ENCODE measurements around the gene RETREG2. TPM values are rescaled to one million over a fixed set of nuclear protein-coding genes. Genes with fewer than 3 reads are reported as not detected.
A peak's percentile ranks its signal among the peaks of the same experiment; 100 is the strongest.
"Not testable (repeated sequence)": the region's sequence is repeated elsewhere in the genome, so short reads cannot be mapped to it uniquely, and the experiment has no call there.

The RETREG2 gene
- total RNA-seq, 1 donor from 2014 or later: 43.7 TPM

DNA sequence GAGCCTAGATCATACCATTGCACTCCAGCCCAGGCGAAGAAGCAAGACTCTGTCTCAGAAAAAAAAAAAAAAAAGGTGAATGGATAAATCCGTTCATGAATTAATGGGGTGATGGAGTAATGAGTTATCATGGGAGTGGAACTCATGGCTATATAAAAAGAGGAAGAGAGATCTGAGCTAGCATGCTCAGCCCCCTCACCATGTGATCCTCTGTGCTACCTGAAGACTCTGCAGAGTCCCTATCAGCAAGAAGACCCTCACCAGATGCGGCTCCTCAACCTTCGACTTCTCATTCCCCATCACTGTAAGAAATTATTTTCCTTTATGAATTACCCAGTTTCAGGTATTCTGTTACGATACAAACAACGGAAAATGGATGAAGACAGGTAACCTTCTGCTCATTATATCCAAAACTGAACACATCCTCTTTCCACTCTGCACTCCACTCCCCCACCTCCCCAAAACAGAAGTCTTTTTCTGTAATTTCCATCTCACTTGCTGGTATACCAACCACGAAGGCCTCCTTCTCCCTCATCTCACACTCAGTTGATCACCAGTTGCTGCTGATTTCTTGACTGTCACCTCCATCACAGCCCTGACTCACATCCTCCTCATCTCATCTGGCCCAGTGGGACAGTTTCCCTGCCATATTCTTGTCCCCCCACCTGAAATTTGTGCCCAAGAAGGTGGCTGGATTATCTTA lies 8.8 kb downstream of the RETREG2 start:
- peak in 1 of 2 donors; percentile 22 for DNase-seq (ENCODE audit: extremely low spot score in 2 of 2)
- Histone ChIP-seq H3K4me3 (no peak overlapping the region), H3K27me3 (no peaks in the 10 kb centered on the region), H3K27ac (no peak overlapping the region), H3K9me3 (no peaks in the 10 kb centered on the region), H3K4me1 (peaks cover 8% of the 10 kb centered on the region), H3K36me3 (peaks cover 0 to 22% of the 10 kb centered on the region in 2 donors)
- intact Hi-C loops (cut with DNase I): no loop called here
- TF ChIP-seq POLR2A (IDR thresholded peaks at IDR 0.05) (no peak), CTCF (IDR thresholded peaks at IDR 0.05) (no peak), POLR2AphosphoS5 (IDR thresholded peaks at IDR 0.05; ENCODE audit: insufficient read depth in 1 of 2, low read depth in 1 of 2) (no peak)

- Histone ChIP-seq H3K36me3 (no peaks in the 10 kb centered on the region), H3K27me3 (no peaks in the 10 kb centered on the region), H3K27ac (no peak overlapping the region), H3K9me3 (no peaks in the 10 kb centered on the region), H3K4me3 (no peak overlapping the region), H3K4me1 (no peaks in the 10 kb centered on the region)
- TF ChIP-seq POLR2AphosphoS5 (IDR thresholded peaks at IDR 0.05; ENCODE audit: insufficient read depth in 1 of 2, low read depth in 1 of 2): no peak
- TF ChIP-seq POLR2A (IDR thresholded peaks at IDR 0.05): no peak
- TF ChIP-seq CTCF (IDR thresholded peaks at IDR 0.05): no peak
- DNase-seq (ENCODE audit: extremely low spot score in 2 of 2): no peak
- intact Hi-C loops (cut with DNase I): no loop called here
These were observed 19.3 kb downstream of the RETREG2 start for GRCh38 chr2:219197388-219197787.

DNA sequence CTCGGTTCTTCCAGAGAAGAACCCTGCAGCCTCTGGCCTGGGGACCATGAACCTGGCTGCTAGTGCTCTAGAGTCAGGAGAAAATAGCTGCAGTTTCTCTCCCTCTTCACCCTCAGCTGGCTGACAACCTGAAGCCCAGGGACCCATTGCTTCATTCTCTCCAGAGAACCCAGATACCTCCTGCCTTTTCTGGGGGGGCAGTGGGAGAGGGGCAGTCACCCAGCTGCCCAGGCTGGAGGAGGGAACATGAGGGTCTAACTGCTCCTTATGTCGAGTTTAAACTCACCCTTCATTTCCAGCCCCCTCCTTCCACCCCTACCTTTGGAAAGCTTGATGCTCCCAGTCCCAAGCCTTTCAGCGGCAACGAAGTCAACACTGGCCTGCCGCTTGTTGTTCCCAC lies 20.9 kb downstream of the RETREG2 start:
- Histone ChIP-seq H3K9me3 (no peaks in the 10 kb centered on the region), H3K4me1 (no peaks in the 10 kb centered on the region), H3K36me3 (no peaks in the 10 kb centered on the region), H3K27me3 (no peaks in the 10 kb centered on the region), H3K27ac (no peak overlapping the region), H3K4me3 (no peak overlapping the region)
- peak in 1 of 2 donors; percentile 77 for DNase-seq (ENCODE audit: extremely low spot score in 2 of 2)
- TF ChIP-seq POLR2A (IDR thresholded peaks at IDR 0.05) (no peak), CTCF (IDR thresholded peaks at IDR 0.05) (no peak), POLR2AphosphoS5 (IDR thresholded peaks at IDR 0.05; ENCODE audit: insufficient read depth in 1 of 2, low read depth in 1 of 2) (no peak)
- intact Hi-C loops (cut with DNase I): no loop called here

- no peak for DNase-seq (ENCODE audit: extremely low spot score in 2 of 2)
- intact Hi-C loops (cut with DNase I): no loop called here
These were observed 21.6 kb downstream of the RETREG2 start for GRCh38 chr2:219199470-219200211.

GRCh38 chr2:219200502-219201326 lies 22.6 kb downstream of the RETREG2 start:
- H3K27me3 ChIP-seq; H3K9me3 ChIP-seq; H3K27ac ChIP-seq; DNase-seq (ENCODE audit: extremely low spot score in 2 of 2); H3K4me3 ChIP-seq; intact Hi-C loops (cut with DNase I); H3K4me1 ChIP-seq; H3K36me3 ChIP-seq: not testable (repeated sequence)

More at GRCh38 chr2:219199470-219200211, 21.6 kb downstream of the RETREG2 start:
- Histone ChIP-seq H3K36me3 (no peaks in the 10 kb centered on the region), H3K4me3 (no peak overlapping the region), H3K27me3 (no peaks in the 10 kb centered on the region), H3K9me3 (no peaks in the 10 kb centered on the region), H3K4me1 (no peaks in the 10 kb centered on the region), H3K27ac (no peak overlapping the region)
- TF ChIP-seq CTCF (IDR thresholded peaks at IDR 0.05) (no peak), POLR2AphosphoS5 (IDR thresholded peaks at IDR 0.05; ENCODE audit: insufficient read depth in 1 of 2, low read depth in 1 of 2) (no peak), POLR2A (IDR thresholded peaks at IDR 0.05) (no peak)

DNA sequence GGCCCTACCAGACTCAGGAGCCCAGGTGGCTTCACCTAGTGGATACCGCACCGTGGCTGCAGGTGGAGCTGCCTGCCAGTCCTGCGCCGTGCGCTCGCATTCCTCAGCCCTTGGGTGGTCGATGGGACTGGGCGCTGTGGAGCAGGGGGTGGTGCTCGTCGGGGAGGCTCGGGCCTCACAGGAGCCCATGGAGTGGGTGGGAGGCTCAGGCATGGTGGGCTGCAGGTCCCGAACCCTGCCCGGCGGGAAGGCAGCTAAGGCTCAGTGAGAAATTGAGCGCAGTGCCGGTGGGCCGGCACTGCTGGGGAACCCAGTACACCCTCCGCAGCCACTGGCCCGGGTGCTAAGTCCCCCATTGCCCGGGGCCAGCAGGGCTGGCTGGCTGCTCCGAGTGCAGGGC lies 23.3 kb downstream of the RETREG2 start:
- DNase-seq (ENCODE audit: extremely low spot score in 2 of 2); H3K36me3 ChIP-seq; H3K27me3 ChIP-seq; H3K4me1 ChIP-seq; intact Hi-C loops (cut with DNase I); H3K27ac ChIP-seq; H3K4me3 ChIP-seq; H3K9me3 ChIP-seq: not testable (repeated sequence)
